KBM-7 (cell line): ENCODE measurements around the gene PCDHA4.
"Not testable (repeated sequence)": the region's sequence is repeated elsewhere in the genome, so short reads cannot be mapped to it uniquely, and the experiment has no call there.

ENCODE experiments used
- DNase-seq: peaks from one replicate; pipeline ENCODE4 v3.0.0-alpha.2; 2015
- in situ Hi-C: fragments of 300-500 bp; cut with MboI; formaldehyde crosslinking; loops from 2 replicates; pipeline ENCODE4 v1.14.3; 2020; ENCODE audit warnings: low sequenced_read_pairs, low pct_unique_long_range_greater_than_20kb, mixed read lengths

PCDHA4 gene

GRCh38 chr5:140808241-140808888, 1.5 kb downstream of the PCDHA4 start:
- in situ Hi-C loops, DNase-seq: not testable (repeated sequence)

- DNase-seq: no peak
- in situ Hi-C loops: no loop called here
Measured at GRCh38 chr5:140808889-140809291, 2.0 kb downstream of the PCDHA4 start.

GRCh38 chr5:140821375-140822280, 14.8 kb downstream of the PCDHA4 start, which contains the start of gene PCDHA5:
PCDHA5 (plus strand) TSS chr5:140821613.
- in situ Hi-C loops: no loop called here

DNA sequence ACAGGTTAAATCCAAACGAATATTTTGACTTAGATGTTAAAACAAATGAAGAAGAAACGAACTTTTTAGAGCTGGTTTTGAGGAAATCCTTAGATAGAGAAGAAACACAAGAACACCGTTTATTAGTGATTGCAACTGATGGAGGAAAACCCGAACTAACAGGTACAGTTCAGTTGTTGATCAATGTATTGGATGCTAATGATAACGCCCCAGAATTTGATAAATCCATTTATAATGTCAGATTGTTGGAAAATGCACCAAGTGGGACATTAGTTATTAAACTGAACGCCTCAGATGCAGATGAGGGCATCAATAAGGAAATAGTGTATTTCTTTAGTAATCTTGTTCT, 15.4 kb downstream of the PCDHA4 start:
- in situ Hi-C loops: no loop called here
- DNase-seq: no peak

More at GRCh38 chr5:140821375-140822280, 14.8 kb downstream of the PCDHA4 start, which contains the start of gene PCDHA5:
- DNase-seq: peak; percentile 44

GRCh38 chr5:140822969-140823368, 16.1 kb downstream of the PCDHA4 start:
- in situ Hi-C loops, DNase-seq: not testable (repeated sequence)

DNA sequence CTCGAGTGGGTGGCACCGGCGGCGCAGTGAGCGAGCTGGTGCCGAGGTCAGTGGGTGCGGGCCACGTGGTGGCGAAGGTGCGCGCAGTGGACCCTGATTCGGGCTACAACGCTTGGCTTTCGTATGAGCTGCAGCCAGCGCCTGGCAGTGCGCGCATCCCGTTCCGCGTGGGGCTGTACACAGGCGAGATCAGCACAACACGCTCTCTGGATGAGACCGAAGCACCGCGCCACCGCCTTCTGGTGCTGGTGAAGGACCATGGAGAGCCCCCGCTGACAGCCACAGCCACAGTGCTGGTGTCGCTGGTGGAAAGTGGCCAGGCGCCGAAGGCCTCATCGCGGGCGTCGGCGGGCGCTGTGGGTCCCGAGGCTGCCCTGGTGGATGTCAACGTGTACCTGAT, 16.6 kb downstream of the PCDHA4 start:
- in situ Hi-C loops: no loop called here

DNA sequence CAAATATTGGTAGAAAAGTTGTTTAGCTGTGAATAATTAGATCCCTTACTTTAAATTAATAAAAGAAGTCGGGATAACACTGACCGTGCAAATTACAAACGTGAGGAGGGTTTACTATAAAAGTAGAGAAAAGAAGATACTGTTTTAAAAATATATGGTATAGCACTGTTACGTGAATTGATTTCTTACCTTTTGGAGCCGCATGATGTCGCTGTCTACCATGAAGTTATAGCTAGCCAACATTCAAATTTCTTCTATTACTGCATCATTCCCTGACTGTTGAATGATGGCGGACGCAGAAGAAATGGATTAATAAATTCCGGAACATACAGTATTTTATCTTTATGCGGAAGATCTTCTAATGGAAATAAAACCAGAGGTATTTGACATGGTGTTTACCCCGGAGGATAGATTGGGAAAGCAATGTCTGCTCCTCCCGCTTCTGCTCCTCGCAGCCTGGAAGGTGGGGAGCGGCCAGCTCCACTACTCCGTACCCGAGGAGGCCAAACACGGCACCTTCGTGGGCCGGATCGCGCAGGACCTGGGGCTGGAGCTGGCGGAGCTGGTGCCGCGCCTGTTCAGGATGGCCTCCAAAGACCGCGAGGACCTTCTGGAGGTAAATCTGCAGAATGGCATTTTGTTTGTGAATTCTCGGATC, 21.0 kb downstream of the PCDHA4 start, which contains the start of gene PCDHA6:
PCDHA6 (plus strand) TSS at position 257 of the 658 bp plus-strand sequence; CDS start at position 389, 132 bp downstream.
- DNase-seq: no peak
- in situ Hi-C loops: no loop called here

More for the DNA sequence above, 16.6 kb downstream of the PCDHA4 start:
- DNase-seq: no peak

DNA sequence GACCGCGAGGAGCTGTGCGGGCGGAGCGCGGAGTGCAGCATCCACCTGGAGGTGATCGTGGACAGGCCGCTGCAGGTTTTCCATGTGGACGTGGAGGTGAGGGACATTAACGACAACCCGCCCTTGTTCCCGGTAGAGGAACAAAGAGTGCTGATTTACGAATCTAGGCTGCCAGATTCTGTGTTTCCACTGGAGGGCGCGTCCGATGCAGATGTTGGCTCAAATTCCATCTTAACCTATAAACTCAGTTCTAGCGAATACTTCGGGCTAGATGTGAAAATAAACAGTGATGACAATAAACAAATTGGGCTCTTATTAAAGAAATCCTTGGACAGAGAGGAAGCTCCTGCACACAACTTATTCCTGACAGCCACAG, 21.5 kb downstream of the PCDHA4 start:
- no peak for DNase-seq
- in situ Hi-C loops: no loop called here

DNA sequence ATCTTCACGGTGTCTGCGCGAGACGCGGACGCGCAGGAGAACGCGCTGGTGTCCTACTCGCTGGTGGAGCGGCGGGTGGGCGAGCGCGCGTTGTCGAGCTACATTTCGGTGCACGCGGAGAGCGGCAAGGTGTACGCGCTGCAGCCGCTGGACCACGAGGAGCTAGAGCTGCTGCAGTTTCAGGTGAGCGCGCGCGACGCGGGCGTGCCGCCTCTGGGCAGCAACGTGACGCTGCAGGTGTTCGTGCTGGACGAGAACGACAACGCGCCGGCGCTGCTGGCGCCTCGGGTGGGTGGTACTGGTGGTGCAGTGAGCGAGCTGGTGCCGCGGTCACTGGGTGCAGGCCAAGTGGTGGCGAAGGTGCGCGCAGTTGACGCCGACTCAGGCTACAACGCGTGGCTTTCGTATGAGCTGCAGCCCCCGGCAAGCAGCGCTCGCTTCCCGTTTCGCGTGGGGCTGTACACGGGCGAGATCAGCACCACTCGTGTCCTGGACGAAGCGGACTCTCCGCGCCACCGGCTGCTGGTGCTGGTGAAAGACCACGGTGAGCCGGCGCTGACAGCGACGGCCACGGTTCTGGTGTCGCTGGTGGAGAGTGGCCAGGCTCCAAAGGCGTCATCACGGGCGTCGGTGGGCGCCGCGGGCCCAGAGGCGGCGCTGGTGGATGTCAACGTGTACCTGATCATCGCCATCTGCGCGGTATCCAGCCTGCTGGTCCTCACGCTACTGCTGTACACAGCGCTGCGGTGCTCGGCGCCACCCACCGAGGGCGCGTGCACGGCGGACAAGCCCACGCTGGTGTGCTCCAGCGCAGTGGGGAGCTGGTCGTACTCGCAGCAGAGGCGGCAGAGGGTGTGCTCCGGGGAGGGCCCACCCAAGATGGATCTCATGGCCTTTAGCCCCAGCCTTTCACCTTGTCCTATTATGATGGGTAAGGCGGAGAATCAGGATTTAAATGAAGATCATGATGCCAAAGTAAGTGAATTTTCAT, 22.9 kb downstream of the PCDHA4 start:
- DNase-seq, in situ Hi-C loops: not testable (repeated sequence)

DNA sequence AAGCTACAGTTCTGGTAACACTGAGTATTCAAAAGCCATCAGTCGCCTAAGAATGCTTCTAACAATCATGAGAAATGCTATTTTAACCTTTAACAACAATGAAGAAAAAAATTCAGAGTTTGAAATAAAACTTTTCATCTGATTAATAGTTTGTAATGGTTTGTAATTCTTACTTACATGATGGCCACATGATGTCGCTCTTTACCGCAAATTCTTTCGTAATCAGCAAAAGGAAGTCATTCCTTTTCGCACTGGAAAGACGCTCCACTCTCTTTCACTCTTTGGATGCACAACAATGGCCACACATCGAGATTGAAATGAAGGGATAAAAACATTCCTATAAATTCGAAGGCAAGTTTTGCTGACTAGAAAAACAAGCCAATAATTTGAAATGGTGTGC, 27.1 kb downstream of the PCDHA4 start, which contains the start of gene PCDHA7:
PCDHA7 (plus strand) TSS at position 277 of the 400 bp plus-strand sequence; CDS start at position 392, 115 bp downstream.
- in situ Hi-C loops: no loop called here
- no peak for DNase-seq

GRCh38 chr5:140834439-140835008, 27.7 kb downstream of the PCDHA4 start:
- DNase-seq, in situ Hi-C loops: not testable (repeated sequence)

GRCh38 chr5:140835622-140836510, 29.0 kb downstream of the PCDHA4 start:
- in situ Hi-C loops: no loop called here

DNA sequence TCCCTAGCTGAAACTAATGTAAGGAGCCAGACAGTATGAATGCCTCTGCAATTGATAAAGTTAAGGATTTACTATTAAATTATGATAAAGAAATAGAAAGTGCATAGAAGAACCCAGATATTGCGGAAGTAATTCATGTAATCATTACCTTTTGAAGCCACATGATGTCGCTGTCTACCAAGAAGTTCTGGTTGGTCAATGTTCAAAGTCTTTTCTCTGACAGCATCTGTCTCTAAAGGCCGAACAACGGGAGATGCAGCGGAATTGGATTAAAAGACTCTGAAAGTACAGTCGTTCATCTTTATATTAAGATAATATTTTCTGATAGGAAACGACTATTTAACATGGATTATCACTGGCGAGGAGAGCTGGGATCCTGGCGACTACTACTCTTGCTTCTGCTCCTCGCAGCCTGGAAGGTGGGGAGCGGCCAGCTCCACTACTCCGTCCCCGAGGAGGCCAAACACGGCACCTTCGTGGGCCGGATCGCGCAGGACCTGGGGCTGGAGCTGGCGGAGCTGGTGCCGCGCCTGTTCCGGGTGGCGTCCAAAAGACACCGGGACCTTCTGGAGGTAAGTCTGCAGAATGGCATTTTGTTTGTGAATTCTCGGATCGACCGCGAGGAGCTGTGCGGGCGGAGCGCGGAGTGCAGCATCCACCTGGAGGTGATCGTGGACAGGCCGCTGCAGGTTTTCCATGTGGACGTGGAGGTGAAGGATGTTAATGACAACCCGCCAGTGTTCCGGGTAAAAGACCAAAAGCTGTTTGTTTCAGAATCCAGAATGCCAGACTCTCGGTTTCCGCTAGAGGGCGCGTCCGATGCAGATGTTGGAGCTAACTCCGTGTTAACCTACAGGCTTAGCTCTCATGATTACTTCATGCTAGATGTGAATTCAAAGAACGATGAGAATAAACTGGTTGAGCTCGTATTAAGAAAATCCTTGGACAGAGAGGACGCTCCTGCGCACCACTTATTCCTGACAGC, 34.4 kb downstream of the PCDHA4 start, which contains the start of gene PCDHA8:
PCDHA8 (plus strand) TSS at position 210 of the 985 bp plus-strand sequence; CDS start at position 345, 135 bp downstream.
- DNase-seq: peak; percentile 9
- in situ Hi-C loops: no loop called here

More at GRCh38 chr5:140835622-140836510, 29.0 kb downstream of the PCDHA4 start:
- DNase-seq: no peak

DNA sequence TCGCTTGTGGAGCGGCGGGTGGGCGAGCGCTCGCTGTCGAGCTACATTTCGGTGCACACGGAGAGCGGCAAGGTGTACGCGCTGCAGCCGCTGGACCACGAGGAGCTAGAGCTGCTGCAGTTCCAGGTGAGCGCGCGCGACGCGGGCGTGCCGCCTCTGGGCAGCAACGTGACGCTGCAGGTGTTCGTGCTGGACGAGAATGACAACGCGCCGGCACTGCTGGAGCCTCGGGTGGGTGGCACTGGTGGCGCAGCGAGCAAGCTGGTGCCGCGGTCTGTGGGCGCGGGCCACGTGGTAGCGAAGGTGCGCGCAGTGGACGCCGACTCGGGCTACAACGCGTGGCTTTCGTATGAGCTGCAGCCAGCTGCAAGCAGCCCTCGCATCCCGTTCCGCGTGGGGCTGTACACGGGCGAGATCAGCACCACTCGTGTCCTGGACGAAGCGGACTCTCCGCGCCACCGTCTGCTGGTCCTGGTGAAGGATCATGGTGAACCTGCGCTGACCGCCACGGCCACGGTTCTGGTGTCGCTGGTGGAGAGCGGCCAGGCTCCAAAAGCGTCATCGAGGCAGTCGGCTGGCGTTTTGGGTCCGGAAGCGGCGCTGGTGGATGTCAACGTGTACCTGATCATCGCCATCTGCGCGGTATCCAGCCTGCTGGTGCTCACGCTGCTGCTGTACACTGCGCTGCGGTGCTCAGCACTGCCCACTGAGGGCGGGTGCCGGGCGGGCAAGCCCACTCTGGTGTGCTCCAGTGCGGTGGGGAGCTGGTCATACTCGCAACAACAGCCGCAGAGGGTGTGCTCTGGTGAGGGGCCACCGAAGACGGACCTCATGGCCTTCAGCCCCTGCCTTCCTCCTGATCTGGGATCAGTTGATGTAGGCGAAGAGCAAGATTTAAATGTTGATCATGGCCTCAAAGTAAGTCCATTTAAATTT, 36.2 kb downstream of the PCDHA4 start:
- in situ Hi-C loops: no loop called here
- DNase-seq: no peak
